ENCODE data around the gene RAB32.
"Not testable (repeated sequence)": the region's sequence is repeated elsewhere in the genome, so short reads cannot be mapped to it uniquely, and the experiment has no call there.

RAB32 gene

DNA sequence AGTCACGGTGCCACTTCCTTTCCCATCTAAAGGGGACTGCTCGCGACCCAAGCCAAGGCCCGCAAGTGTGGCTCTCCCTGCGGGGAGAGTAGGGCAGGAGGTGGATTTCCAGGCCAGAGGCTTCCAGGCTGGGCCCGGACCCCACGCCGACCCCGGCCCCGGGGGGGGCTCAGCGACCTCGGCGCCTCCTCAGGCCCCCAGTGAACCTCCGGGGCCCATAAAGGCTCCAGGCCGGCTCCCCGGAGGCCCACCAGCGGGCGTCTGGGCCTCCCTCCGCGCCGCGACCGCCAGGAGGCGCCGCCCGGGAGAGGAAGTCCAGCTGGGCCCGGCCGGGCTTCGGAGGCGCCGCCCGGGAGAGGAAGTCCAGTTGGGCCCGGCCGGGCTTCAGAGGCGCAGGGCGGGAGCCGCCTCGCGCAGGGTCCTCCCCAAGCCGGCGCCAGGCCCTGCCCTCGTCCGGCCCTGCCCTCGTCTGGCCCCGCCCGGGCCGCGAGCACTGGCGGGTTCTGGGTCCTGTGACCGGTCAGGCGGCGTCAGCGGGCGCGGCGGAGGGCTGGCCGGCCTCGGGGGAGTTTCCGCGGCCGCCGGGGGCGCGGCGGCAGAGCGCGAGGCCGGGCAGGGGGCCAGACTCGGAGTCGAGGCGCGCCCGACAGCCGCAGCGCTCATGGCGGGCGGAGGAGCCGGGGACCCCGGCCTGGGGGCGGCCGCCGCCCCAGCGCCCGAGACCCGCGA is at the start of gene RAB32:
RAB32 (plus strand) TSS at position 623 of the 729 bp plus-strand sequence; CDS start at position 662, 39 bp downstream.
- in situ Hi-C loops (cut with HindIII; ENCODE audit: low sequenced_read_pairs): no loop called here

DNA sequence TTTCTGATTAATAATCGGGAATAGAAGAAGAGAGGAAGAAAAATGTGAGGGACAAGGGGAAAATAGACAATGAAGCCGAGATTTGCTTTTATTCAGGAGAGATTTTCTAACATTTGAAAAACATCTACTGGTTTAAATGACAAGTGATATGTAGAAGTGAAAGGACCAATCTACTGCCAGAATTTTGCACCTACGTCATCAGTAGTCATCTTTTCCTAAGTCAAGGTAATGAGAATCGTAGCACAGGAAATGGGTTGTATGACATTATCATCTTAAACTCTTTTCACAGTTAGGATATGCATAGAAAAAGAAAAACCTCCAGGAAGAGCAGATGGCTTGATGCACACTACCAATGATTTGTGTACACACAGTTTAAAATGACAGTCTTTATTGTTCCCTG is 45.3 kb upstream of the RAB32 start:
- in situ Hi-C loops (cut with HindIII; ENCODE audit: low sequenced_read_pairs): no loop called here

- in situ Hi-C loops (cut with HindIII; ENCODE audit: low sequenced_read_pairs): no loop called here
Measured at GRCh38 chr6:146503096-146503495, 40.5 kb upstream of the RAB32 start.

- in situ Hi-C loops (cut with HindIII; ENCODE audit: low sequenced_read_pairs): no loop called here
Measured at GRCh38 chr6:146515212-146515611, 28.4 kb upstream of the RAB32 start.

DNA sequence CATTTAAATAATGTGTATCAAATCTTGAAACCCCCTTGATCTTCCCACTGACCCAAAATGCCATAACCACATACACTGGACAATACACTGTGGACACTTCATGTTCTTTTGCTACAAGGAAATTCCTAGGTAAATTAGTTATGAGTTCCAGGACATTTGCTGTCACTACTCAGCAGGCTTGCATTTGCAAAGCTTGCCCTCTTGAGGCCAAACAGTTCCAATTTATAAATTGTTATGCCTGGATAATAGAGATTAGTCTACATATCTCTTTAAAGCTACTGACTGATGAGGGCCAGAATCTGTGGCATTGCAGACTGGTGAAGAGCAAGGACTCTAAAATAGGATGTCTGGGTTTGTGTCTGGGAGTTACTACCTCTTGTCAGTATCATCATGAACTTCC is 17.4 kb upstream of the RAB32 start:
- in situ Hi-C loops (cut with HindIII; ENCODE audit: low sequenced_read_pairs): no loop called here

DNA sequence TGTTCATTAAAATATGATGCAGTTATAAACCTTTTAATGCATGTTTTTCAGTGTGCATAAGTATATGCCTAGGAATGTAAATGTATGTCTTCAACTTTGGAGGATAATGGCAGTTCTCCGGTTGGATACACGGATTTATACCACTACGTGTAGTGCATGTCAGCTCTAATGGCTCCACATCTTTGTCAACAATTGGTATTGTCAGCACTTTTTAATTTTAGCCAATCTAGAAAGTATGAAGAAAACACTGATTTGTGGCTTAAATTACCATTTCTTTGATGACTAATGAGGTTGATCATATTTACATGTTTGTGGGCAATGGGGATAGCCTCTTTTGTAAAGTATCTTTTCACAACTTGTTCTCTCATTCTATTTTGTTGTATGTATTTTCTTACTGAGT is 10.9 kb upstream of the RAB32 start:
- in situ Hi-C loops (cut with HindIII; ENCODE audit: low sequenced_read_pairs): no loop called here

DNA sequence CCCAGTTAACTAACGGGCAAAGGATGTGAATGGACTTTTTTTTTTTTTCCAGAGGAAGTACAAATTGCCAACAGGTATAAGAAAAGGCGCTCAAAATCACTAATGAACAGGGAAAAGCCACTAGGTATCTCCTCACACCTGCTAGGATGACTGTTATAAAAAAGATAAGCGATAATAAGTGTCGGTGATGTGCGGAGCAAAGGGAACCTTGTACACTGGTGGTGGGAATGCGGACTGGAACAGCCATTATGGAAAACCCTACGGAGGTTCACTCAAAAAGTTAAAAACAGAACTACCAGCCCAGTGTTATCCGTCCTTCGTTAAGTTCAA is 787 bp upstream of the RAB32 start:
- in situ Hi-C loops (cut with HindIII; ENCODE audit: low sequenced_read_pairs): no loop called here

DNA sequence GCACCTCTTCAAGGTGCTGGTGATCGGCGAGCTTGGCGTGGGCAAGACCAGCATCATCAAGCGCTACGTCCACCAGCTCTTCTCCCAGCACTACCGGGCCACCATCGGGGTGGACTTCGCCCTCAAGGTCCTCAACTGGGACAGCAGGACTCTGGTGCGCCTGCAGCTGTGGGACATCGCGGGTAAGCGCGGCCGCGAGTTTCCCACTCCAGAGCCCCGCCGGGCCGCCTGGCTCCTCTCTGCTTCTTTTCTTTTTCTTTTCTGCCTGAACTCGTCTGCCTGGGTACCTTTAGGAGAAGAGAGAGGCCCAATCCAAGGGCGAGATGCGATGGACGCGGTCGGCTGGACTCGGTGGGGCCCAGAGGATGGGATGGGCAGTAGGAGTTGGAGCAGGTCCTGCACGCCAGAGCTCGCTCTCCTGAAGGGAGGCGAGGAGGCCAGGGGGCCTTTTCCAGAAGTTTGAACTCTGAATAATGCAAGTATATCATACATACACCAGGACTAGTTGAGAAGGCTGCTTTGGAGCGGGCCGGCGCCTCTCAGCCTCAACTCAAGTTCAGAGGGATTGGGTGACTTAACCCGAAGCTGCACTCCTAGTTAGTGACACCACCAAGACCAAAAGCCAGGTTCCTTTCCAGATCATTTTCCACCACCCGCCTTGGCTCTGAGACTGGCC is 445 bp downstream of the RAB32 start:
- in situ Hi-C loops (cut with HindIII; ENCODE audit: low sequenced_read_pairs): no loop called here

DNA sequence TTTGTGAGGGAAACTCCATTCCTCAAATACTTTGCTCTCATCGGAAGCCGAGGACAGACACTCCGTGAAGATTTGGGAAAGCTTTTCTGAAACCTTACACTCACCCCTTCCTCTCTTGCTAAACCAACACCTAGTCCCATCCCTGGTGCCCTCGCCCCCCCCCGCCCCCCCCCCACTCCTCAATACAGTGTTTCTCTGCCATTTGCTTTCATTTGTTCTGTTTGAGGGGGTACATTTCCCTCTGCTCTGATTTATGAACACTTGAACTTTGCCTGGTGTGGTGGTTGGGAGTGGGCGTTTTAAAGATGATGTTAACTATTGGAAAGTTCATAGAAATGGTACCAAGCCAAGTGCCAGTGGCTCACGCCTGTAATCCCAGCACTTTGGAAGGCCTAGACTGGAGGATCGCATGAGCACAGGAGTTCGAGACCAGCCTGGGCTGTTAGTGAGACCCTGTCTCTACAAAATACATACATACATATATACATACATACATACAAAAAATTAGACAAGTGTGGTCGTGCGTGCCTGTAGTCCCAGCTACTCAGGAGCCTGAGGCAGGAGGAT is 1.1 kb downstream of the RAB32 start:
- in situ Hi-C loops (cut with HindIII; ENCODE audit: low sequenced_read_pairs): no loop called here

- in situ Hi-C loops (cut with HindIII; ENCODE audit: low sequenced_read_pairs): no loop called here
Measured at GRCh38 chr6:146545581-146545980, 1.9 kb downstream of the RAB32 start.

DNA sequence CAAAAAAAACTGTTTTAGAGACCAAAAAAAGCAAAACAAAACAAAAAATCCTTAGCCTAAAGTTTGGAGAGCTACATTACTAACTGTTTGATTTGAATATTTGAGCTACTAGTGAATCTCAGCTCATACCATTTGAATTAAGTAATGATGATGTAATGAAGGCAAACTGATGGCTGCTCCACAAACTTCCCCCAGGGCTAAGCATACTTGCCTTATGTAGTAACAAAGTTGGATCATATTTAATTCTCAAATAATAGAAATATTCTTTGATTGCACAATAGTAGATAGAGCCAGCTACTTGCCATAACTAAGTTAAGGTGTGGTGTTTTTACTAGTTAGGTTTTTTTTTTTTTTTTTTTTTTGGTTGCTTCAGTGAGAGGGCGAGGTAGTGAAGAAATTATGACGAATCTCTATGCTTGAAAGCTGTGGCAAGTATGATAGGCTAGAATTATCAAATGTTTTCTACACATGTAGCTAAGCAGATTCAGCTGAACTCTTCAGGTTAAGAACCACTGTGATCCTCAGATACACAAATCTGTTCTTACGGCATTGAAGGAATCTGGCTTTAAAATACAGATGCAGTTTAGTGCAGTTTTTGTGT is 2.9 kb downstream of the RAB32 start:
- in situ Hi-C loops (cut with HindIII; ENCODE audit: low sequenced_read_pairs): no loop called here

DNA sequence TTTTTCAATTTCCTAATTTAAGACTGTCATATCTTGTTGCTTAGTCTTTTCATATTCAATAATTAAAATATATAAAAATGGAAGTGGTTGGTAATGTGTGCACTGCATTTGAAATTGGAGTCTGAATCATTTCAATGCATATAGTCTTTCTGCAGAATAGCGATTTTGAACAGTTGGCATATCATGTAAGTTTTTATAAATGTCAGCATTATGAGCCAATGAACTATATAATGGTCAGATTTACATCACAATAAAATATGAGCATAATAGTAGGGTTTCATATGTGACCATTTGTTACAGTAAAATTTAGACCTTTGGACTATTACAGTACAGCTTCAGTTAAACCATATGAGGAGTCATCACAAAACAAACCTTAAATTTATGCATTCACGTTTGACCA is 4.3 kb downstream of the RAB32 start:
- in situ Hi-C loops (cut with HindIII; ENCODE audit: low sequenced_read_pairs): no loop called here

GRCh38 chr6:146548898-146549374 is 5.3 kb downstream of the RAB32 start:
- in situ Hi-C loops (cut with HindIII; ENCODE audit: low sequenced_read_pairs): no loop called here

DNA sequence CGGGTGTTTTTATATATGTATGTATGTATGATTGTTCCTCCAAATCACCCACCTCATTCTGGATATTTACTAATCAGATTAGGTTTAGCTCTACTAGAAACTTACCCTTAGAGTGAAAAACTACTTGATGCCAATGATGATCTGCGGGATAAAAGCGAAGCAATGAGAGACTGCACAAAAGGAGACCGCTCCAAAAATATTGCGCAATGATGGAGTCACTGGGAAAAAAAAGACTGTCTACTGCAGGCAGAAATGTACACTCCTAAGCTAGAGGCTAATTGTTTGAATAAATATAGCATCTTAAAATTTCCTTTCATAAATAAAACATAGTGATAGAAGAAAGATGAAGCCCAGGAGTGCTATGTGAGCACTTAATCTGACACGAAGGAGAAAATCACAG is 7.3 kb downstream of the RAB32 start:
- in situ Hi-C loops (cut with HindIII; ENCODE audit: low sequenced_read_pairs): no loop called here

- in situ Hi-C loops (cut with HindIII; ENCODE audit: low sequenced_read_pairs): no loop called here
Measured at GRCh38 chr6:146551545-146551944, 7.9 kb downstream of the RAB32 start.

GRCh38 chr6:146553377-146554135 is 9.9 kb downstream of the RAB32 start:
- in situ Hi-C loops (cut with HindIII; ENCODE audit: low sequenced_read_pairs): no loop called here

DNA sequence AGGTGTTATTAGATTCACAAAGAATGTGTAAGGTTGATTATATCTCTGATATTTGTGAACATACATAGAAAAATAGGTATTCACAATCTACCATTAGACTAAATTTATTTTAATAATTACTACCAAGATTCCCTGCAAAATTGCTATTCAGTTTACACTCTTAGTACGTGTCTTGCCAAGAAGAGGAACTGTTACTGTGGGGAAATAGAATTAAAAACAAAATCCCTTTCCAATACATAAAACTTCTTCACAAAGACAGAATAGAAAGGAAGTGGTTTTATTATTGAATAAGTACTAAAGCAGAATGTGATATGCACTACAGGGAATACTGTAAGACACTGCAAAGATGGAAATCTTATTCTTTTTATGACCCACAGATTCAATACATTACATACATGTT is 17.0 kb downstream of the RAB32 start:
- in situ Hi-C loops (cut with HindIII; ENCODE audit: low sequenced_read_pairs): no loop called here

- in situ Hi-C loops (cut with HindIII; ENCODE audit: low sequenced_read_pairs): not testable (repeated sequence)
Measured at GRCh38 chr6:146566661-146567060, 23.0 kb downstream of the RAB32 start.

DNA sequence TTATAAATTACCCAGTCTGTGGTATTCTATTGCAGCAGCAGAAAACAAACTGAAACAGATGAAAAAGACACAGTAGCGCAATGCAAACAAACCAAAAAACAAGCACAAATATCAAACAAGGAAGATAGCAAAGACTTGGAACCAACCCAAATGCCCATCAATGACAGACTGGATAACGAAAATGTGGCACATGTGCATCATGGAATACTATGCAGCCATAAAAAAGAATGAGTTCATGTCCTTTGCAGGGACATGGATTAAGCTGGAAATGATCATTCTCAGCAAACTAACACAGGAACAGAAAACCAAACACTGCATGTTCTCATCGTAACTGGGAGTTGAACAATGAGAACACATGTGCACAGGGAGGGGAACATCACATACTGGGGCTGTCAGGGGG is 25.0 kb downstream of the RAB32 start:
- in situ Hi-C loops (cut with HindIII; ENCODE audit: low sequenced_read_pairs): not testable (repeated sequence)

GRCh38 chr6:146574211-146574610 is 30.6 kb downstream of the RAB32 start:
- in situ Hi-C loops (cut with HindIII; ENCODE audit: low sequenced_read_pairs): no loop called here

- in situ Hi-C loops (cut with HindIII; ENCODE audit: low sequenced_read_pairs): no loop called here
Measured at GRCh38 chr6:146578054-146578453, 34.4 kb downstream of the RAB32 start.

All from DLD1 (cell line).